ENCODE measurements around the gene STK38L.

DNA sequence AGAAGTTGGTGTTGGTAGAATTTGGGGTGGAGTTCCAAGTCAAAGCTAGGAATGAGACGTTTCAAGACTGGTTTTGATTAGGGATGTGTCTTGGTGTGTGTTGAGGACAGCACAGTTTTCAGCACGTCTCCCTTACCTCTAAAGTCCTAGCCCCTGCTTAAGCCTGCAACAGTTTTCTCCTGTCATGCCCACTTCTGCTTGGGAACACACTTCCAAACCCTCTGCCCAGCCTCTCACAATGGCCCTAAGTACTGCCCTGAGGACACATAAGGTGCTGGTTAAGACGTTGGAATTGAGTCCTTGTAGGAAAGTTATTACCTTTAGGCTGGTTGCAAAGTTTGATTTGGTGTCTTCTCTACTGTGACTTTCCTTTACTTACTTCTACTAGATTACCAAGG, 87.8 kb downstream of the STK38L start:
- TF ChIP-seq EZH2 (IDR thresholded peaks at IDR 0.05; ENCODE audit: insufficient read depth, poor library complexity, severe bottlenecking) (no peak), EZH2phosphoT487 (IDR thresholded peaks at IDR 0.05; ENCODE audit: insufficient read depth, low read depth) (no peak)

Measured in GM23248 (cell line).